Loucy (cell line): Measurements from ENCODE around the gene CEP112.

Source experiments
- EZH2phosphoT487 ChIP-seq: fragments of 200-600 bp; IDR thresholded peaks from 2 replicates; pipeline ENCODE4 v1.6.1; 2018; ENCODE audit warnings: antibody characterized with exemption, mild to moderate bottlenecking, moderate library complexity, borderline replicate concordance
- TF ChIP-seq, protein P1 (sequence below): fragments of 200-600 bp; sonication (generic); conservative IDR thresholded peaks from 2 replicates; pipeline ENCODE4 v1.5.1; 2014; ENCODE audit warnings: mild to moderate bottlenecking, antibody characterized with exemption, low read length

DNA sequence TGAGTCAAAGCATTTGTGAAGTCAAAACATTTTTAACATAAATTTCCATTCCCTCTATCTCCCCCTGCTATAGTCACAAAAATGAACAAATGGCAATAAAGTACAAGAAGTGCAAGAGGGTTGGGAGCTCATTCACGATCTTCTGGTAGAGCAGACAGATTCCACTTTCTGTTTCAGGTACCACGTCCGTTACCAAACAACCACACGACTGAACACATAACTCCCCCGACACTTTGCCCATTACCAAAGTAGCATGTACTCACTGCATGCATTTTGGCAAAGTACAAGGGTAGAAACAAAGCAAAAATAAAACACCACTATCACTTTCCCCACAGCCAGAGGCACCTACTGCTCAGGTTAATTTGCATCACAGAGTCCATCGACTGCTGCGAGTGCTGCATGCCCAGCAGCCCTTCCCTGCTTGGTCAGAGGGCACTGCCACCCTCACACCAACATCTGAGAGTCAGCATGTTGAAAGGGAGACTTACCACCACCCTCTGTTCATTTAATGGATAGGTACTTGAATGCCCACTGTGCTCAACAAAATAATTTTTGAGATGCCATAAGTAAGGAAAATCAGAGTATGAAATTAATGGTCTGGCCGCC is 480.2 kb downstream of the CEP112 start:
- TF ChIP-seq, protein P1, sequence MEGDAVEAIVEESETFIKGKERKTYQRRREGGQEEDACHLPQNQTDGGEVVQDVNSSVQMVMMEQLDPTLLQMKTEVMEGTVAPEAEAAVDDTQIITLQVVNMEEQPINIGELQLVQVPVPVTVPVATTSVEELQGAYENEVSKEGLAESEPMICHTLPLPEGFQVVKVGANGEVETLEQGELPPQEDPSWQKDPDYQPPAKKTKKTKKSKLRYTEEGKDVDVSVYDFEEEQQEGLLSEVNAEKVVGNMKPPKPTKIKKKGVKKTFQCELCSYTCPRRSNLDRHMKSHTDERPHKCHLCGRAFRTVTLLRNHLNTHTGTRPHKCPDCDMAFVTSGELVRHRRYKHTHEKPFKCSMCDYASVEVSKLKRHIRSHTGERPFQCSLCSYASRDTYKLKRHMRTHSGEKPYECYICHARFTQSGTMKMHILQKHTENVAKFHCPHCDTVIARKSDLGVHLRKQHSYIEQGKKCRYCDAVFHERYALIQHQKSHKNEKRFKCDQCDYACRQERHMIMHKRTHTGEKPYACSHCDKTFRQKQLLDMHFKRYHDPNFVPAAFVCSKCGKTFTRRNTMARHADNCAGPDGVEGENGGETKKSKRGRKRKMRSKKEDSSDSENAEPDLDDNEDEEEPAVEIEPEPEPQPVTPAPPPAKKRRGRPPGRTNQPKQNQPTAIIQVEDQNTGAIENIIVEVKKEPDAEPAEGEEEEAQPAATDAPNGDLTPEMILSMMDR = no peak
- TF ChIP-seq EZH2phosphoT487 = no peak
